GM20000 (cell line): Measurements from ENCODE around the gene LITAF.

Experiments used
- DNase-seq: peaks from one replicate; pipeline ENCODE4 v3.0.0; 2012; ENCODE audit warnings: low spot score
- CTCF ChIP-seq: IDR thresholded peaks from 2 replicates; pipeline ENCODE4 v1.5.1; 2012; ENCODE audit warnings: mild to moderate bottlenecking, control low read depth; ENCODE audit errors: extremely low read depth, missing control alignments

Gene LITAF

DNA sequence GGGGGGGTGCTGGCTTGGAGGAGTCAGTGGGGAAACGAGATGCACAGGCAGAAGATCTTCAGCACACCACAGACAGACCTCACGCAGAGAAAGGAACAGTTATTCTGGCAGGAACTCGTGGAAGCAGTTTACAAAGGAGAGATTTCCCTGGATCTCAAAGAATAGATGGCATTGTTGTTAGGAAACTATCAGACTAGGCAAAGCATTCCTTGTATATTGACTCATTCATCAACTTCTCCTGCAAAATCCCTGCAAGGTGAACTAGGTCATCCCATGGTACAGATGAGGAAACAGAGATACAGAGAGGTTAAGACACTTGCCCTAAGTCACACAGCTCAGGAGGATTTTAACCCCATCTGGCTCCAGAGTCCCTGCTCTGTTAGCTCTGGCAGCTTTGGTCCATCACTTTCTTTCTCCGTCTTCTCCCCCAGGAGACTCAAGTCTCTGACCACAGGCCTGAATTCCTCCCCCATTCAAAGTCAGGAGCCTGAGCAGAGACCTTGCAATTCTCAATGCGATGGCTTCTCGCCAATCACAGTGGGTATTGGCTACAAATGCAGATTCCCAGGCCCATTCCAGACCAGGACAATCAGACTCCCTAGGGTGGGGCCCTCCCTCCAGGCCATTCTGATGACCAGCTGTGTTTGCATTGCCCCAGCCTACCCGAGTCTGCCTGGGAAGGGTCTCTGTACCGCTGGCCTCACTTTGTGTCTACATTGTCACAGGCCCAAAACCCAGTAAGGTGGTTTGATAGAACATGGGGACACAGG lies 56.4 kb downstream of the LITAF start:
- DNase-seq: no peak
- no peak for TF ChIP-seq CTCF

DNA sequence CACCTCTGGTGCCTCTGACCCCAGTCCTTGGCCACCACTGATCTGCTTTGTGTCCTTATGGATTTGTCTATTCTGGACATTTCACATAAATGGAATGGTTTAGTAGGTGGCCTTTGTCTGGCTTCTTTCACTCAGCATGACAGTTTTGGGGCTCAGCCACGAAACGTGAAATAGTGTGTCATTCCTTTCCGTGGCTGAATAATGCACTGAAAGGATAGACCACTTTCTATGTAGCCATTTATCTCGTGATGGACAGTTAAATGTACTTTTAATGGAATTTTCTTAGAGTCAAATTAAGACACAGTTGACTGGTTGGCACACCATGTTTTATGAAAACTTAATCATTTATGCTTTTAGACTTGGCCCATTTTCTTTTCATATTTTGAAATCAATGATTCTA lies 57.4 kb downstream of the LITAF start:
- no peak for TF ChIP-seq CTCF
- DNase-seq: no peak

DNA sequence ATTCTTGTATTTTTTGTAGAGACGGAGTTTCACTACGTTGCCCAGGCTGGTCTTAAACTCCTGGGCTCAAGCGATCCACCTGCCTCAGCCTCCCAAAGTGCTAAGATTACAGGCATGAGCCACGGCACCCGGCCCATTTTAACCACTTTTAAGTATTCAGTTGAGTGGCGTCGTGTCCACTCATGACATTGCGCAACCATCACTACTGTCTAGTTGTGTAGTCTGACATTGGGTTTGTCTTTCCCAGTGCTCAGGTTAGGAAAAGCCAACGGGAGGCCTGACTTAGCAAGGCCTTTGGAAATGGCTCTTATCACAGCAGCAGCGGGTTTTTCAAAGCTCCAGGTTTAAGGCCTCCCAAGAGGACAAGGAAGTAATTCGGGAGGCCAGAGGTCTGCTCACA lies 58.7 kb downstream of the LITAF start:
- no peak for DNase-seq

DNA sequence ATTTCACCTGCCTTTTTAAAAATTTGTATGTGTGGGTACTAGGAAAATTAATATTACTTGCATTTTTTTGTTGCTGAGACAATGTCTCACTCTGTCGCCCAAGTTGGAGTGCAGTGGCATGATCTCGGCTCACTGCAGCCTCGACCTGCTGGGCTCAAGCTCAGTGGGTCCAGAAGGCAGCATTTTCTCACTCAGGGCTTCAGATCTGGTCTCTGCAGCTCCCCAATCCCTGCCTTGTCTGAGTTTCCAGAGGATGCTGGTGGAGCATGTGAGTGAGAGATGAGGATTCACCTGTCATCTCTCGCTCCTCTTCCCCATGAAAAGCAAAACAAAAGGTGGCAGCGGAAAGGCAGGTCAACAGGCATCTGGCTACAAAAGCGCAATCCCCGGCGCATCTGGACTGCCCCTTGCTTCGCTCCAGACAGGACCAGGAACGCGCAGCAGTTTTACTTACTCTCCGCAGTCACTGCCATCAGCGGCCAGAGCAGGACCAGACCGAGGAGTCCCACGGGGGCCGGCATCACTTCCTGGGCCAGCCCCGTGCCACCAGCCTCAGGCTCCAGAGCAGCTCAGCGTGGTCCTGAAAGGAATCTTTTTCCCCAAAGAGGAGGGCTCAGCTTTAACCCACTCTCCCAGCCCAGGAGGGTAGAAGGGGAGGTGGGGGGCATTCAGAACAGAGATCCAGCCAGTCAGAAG lies 59.9 kb downstream of the LITAF start:
- no peak for DNase-seq

More for the DNA sequence above, 58.7 kb downstream of the LITAF start:
- no peak for TF ChIP-seq CTCF

DNA sequence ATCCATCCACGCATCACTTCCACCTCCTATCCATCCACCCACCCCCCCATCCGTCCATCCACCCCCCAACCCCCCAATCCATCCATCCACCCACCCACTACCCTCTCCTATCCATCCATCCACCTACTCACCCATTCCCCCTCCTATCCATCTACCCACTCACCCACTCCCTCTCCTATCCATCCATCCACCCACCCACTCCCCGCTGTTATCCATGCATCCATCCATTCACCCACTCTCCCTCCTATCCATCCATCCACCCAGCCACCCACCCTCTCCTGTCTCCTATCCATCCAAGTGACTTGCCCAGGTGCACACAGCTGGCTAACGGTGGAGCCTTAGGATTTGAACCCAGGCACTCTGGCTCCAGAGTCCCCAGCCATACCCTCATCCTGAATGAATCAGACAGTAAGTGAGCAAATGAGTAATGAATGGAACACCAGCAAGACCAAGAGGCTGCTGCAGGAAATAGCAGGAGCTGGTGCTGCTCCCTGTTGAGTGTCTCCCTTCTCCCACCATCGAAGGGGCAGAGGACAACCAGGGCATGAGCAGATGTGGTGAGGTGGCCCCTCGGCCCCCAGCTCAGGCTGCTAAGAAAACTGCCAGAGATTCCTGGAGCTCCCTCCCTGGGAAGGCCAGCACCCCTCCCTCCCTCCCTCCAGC lies 62.5 kb downstream of the LITAF start:
- no peak for DNase-seq
- no peak for TF ChIP-seq CTCF

More for the DNA sequence above, 59.9 kb downstream of the LITAF start:
- TF ChIP-seq CTCF: no peak

GRCh38 chr16:11521055-11521454 lies 65.7 kb downstream of the LITAF start:
- TF ChIP-seq CTCF: no peak
- DNase-seq: no peak

DNA sequence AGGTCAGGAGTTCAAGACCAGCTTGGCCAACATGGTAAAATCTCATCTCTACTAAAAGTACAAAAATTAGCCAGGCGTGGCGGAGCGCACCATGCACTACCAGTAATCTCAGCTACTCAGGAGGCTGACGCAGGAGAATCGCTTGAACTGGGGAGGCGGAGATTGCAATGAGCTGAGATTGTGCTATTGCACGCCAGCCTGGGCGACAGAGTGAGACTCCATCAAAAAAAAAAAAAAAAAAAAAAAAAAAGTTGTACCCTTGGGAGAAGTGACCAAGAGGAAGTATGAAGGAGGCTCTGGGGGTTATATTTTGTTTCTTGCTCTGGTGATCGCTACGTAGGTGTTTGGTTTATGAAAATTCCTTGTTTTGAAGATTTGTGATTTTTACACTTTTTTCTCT lies 66.3 kb downstream of the LITAF start:
- no peak for TF ChIP-seq CTCF
- no peak for DNase-seq
